IPS-20b (cell line): ENCODE measurements around the gene SVOPL.

Source experiments
- H3K27ac ChIP-seq: one replicate; pipeline ENCODE4 v1.5.1; 2013; ENCODE audit warnings: low read length
- H3K27me3 ChIP-seq: 2 replicates; pipeline ENCODE4 v1.6.1; 2013; ENCODE audit warnings: mild to moderate bottlenecking, low read length, inconsistent platforms; ENCODE audit not compliant: insufficient read depth
- H3K36me3 ChIP-seq: 2 replicates; pipeline ENCODE4 v1.6.1; 2013; ENCODE audit warnings: low read depth, mild to moderate bottlenecking, inconsistent platforms, low read length, moderate library complexity; ENCODE audit not compliant: insufficient read depth
- H3K4me1 ChIP-seq: 2 replicates; pipeline ENCODE4 v1.6.1; 2013; ENCODE audit warnings: mild to moderate bottlenecking, control low read depth, inconsistent platforms, low read length, moderate library complexity; ENCODE audit not compliant: insufficient read depth
- H3K4me3 ChIP-seq: 2 replicates; pipeline ENCODE4 v1.5.1; 2013; ENCODE audit warnings: mild to moderate bottlenecking, low read length, inconsistent platforms
- H3K9ac ChIP-seq: 2 replicates; pipeline ENCODE4 v1.6.1; 2013; ENCODE audit warnings: low read depth, mild to moderate bottlenecking, inconsistent platforms, low read length, moderate library complexity
- H3K9me3 ChIP-seq: 2 replicates; pipeline ENCODE4 v1.6.1; 2013; ENCODE audit warnings: mild to moderate bottlenecking, low read depth, low read length, inconsistent platforms; ENCODE audit not compliant: insufficient read depth

Gene SVOPL

GRCh38 chr7:138573741-138574140, 127.4 kb downstream of the SVOPL start:
- Histone ChIP-seq H3K36me3 (peaks cover 100% of the 10 kb centered on the region), H3K4me1 (no peaks in the 10 kb centered on the region), H3K9ac (no peak overlapping the region), H3K27me3 (no peaks in the 10 kb centered on the region), H3K4me3 (no peak overlapping the region), H3K9me3 (no peaks in the 10 kb centered on the region), H3K27ac (no peak overlapping the region)

DNA sequence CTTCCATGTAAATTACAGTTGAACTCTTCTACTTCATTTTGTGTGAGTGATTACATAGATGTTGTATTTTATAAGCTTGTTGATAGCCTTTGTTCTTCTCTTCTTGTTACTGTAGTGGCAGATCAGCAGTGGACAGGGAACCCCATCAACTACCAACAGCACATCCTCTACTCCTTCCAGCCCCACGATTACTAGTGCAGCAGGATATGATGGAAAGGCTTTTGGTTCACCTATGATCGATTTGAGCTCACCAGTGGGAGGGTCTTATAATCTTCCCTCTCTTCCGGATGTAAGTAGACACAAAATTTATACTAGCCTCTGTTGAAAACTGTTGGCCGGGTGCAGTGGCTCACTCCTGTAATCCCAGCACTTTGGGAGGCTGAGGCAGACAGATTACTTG, 130.4 kb downstream of the SVOPL start:
- Histone ChIP-seq H3K27ac (no peak overlapping the region), H3K36me3 (peaks cover 100% of the 10 kb centered on the region), H3K9ac (no peak overlapping the region)

GRCh38 chr7:138569418-138569817, 131.7 kb downstream of the SVOPL start:
- Histone ChIP-seq H3K4me1 (no peaks in the 10 kb centered on the region), H3K27ac (no peak overlapping the region), H3K4me3 (no peak overlapping the region), H3K9ac (no peak overlapping the region), H3K36me3 (peaks cover 100% of the 10 kb centered on the region), H3K27me3 (no peaks in the 10 kb centered on the region), H3K9me3 (peaks cover 16% of the 10 kb centered on the region)

More for the DNA sequence above, 130.4 kb downstream of the SVOPL start:
- H3K4me3 ChIP-seq, result no peak overlapping the region
- H3K9me3 ChIP-seq, result peaks cover 3% of the 10 kb centered on the region
- no peaks in the 10 kb centered on the region for H3K27me3 ChIP-seq
- H3K4me1 ChIP-seq, result no peaks in the 10 kb centered on the region

DNA sequence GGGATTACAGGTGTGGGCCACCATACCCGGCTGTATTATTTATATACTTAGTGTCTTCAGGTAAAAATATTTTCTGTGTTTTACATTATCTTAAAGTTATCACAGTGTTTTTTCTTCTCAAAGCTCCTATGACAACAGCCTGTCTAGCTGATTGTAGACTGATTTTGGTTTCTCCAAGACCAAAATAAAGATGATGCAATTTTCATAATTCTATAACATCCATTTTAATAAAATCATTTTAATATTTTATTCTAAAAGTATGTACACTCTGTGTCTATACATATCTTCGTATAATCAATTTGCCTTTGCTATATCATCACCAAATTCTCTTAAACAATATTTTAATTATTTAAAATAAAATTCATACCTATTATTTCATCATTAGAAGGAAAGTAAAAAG, 132.5 kb downstream of the SVOPL start:
- Histone ChIP-seq H3K27ac (no peak overlapping the region), H3K36me3 (peaks cover 100% of the 10 kb centered on the region), H3K9me3 (peaks cover 23% of the 10 kb centered on the region)

GRCh38 chr7:138565451-138566114, 135.6 kb downstream of the SVOPL start:
- Histone ChIP-seq H3K4me1 (no peaks in the 10 kb centered on the region), H3K9me3 (peaks cover 31% of the 10 kb centered on the region), H3K27ac (no peak overlapping the region), H3K27me3 (no peaks in the 10 kb centered on the region), H3K36me3 (peaks cover 100% of the 10 kb centered on the region), H3K9ac (no peak overlapping the region), H3K4me3 (no peak overlapping the region)

More for the DNA sequence above, 132.5 kb downstream of the SVOPL start:
- Histone ChIP-seq H3K9ac (no peak overlapping the region), H3K4me1 (no peaks in the 10 kb centered on the region), H3K27me3 (no peaks in the 10 kb centered on the region), H3K4me3 (no peak overlapping the region)

DNA sequence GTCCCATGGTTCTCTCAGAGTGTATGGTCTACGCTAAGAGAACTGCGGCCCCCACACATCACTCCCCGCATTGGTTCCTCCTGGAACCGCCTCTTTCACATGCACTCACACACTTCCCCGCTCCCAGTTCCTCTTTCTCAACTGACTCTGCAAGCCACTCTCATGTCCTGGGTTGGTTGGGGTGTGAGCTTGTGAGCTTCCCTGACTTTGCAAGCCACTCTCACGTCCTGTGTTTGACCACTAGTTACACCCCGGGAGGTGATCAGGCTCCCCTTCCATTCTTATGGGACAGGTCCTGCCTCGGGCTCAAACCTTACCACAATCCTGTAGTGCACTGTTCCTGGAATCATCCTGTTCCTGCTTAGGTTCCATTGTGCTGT, 136.1 kb downstream of the SVOPL start:
- Histone ChIP-seq H3K36me3 (peaks cover 100% of the 10 kb centered on the region), H3K27me3 (no peaks in the 10 kb centered on the region), H3K4me1 (no peaks in the 10 kb centered on the region), H3K4me3 (no peak overlapping the region), H3K9ac (no peak overlapping the region), H3K27ac (no peak overlapping the region), H3K9me3 (peaks cover 31% of the 10 kb centered on the region)

DNA sequence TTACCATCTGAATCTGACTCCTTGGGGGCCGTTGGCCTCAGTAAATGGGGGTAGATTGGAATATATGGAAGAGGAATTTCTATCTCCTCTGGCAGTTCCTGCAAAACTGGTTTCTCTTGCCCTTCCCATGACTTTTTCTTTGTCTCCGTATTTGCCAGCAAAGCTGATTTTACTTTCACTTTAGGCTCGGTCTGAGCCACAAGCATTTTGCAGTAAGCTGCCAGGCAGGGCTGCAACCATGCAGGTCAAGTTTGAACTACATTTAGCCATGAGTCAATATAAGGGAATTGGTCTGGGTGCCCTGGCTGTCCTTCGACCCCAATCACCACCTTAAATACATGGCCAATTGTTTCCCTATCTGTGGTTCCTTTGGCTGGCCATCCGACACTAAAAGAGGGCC, 136.8 kb downstream of the SVOPL start:
- Histone ChIP-seq H3K36me3 (peaks cover 100% of the 10 kb centered on the region), H3K9me3 (peaks cover 31% of the 10 kb centered on the region), H3K27ac (no peak overlapping the region), H3K4me3 (no peak overlapping the region), H3K9ac (no peak overlapping the region), H3K27me3 (no peaks in the 10 kb centered on the region), H3K4me1 (no peaks in the 10 kb centered on the region)

GRCh38 chr7:138563808-138564207, 137.4 kb downstream of the SVOPL start:
- Histone ChIP-seq H3K27me3 (no peaks in the 10 kb centered on the region), H3K36me3 (peaks cover 100% of the 10 kb centered on the region), H3K9ac (no peak overlapping the region), H3K9me3 (peaks cover 31% of the 10 kb centered on the region), H3K4me1 (no peaks in the 10 kb centered on the region), H3K4me3 (no peak overlapping the region), H3K27ac (no peak overlapping the region)

- Histone ChIP-seq H3K4me1 (no peaks in the 10 kb centered on the region), H3K36me3 (peaks cover 100% of the 10 kb centered on the region), H3K27me3 (no peaks in the 10 kb centered on the region), H3K9ac (no peak overlapping the region), H3K4me3 (no peak overlapping the region), H3K9me3 (peaks cover 50% of the 10 kb centered on the region), H3K27ac (no peak overlapping the region)
Observed at GRCh38 chr7:138559448-138559847, 141.7 kb downstream of the SVOPL start.

GRCh38 chr7:138556771-138557484, 144.2 kb downstream of the SVOPL start:
- Histone ChIP-seq H3K9ac (no peak overlapping the region), H3K4me1 (no peaks in the 10 kb centered on the region), H3K36me3 (peaks cover 100% of the 10 kb centered on the region), H3K9me3 (peaks cover 40% of the 10 kb centered on the region), H3K27ac (no peak overlapping the region), H3K27me3 (no peaks in the 10 kb centered on the region), H3K4me3 (no peak overlapping the region)

DNA sequence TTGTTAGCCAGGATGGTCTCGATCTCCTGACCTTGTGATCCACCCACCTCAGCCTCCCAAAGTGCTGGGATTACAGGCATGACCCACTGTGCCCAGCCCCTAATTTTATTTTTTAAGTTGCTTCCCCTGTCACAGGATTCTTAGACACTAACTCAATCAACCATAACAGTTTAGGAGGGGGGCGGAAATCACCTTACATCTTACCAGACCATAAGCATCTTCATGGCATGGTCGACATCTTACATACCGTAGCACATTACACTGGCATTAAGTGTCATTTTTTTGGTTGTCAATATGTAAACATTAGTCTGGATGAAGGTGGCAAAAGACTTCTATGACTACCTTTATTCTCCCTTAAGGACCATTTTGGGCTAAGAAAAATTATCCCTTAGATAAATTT, 145.5 kb downstream of the SVOPL start:
- Histone ChIP-seq H3K4me1 (no peaks in the 10 kb centered on the region), H3K9me3 (peaks cover 40% of the 10 kb centered on the region), H3K4me3 (no peak overlapping the region), H3K27ac (no peak overlapping the region), H3K36me3 (peaks cover 100% of the 10 kb centered on the region), H3K9ac (no peak overlapping the region), H3K27me3 (no peaks in the 10 kb centered on the region)

GRCh38 chr7:138554674-138555073, 146.5 kb downstream of the SVOPL start:
- no peaks in the 10 kb centered on the region for H3K27me3 ChIP-seq
- H3K4me1 ChIP-seq, result no peaks in the 10 kb centered on the region
- peaks cover 100% of the 10 kb centered on the region for H3K36me3 ChIP-seq
- H3K27ac ChIP-seq, result no peak overlapping the region
- peaks cover 40% of the 10 kb centered on the region for H3K9me3 ChIP-seq
- H3K4me3 ChIP-seq, result no peak overlapping the region
- H3K9ac ChIP-seq, result no peak overlapping the region
